HUES48 (cell line): Measurements from ENCODE around the gene SUV39H2.
"Not testable (repeated sequence)": the region's sequence is repeated elsewhere in the genome, so short reads cannot be mapped to it uniquely, and the experiment has no call there.

ENCODE experiments used
- H3K27ac ChIP-seq: one replicate; pipeline ENCODE4 v1.7.0; 2013; ENCODE audit warnings: low read depth, low read length, inconsistent platforms
- H3K27me3 ChIP-seq: 2 replicates; pipeline ENCODE4 v1.6.1; 2013; ENCODE audit warnings: mild to moderate bottlenecking, low read length; ENCODE audit not compliant: control insufficient read depth, insufficient read depth
- H3K36me3 ChIP-seq: 2 replicates; pipeline ENCODE4 v1.6.1; 2013; ENCODE audit warnings: low read length; ENCODE audit not compliant: control insufficient read depth, insufficient read depth
- H3K4me1 ChIP-seq: 2 replicates; pipeline ENCODE4 v1.6.1; 2013; ENCODE audit warnings: mild to moderate bottlenecking, low read length; ENCODE audit not compliant: control insufficient read depth, insufficient read depth
- H3K4me3 ChIP-seq: 2 replicates; pipeline ENCODE4 v1.5.1; 2013; ENCODE audit warnings: mild to moderate bottlenecking, low read depth, low read length
- H3K9ac ChIP-seq: 2 replicates; pipeline ENCODE4 v1.6.1; 2013; ENCODE audit warnings: mild to moderate bottlenecking, low read depth, low read length, moderate library complexity
- H3K9me3 ChIP-seq: 2 replicates; pipeline ENCODE4 v1.6.1; 2013; ENCODE audit warnings: low read length; ENCODE audit not compliant: control insufficient read depth, insufficient read depth

Gene SUV39H2

DNA sequence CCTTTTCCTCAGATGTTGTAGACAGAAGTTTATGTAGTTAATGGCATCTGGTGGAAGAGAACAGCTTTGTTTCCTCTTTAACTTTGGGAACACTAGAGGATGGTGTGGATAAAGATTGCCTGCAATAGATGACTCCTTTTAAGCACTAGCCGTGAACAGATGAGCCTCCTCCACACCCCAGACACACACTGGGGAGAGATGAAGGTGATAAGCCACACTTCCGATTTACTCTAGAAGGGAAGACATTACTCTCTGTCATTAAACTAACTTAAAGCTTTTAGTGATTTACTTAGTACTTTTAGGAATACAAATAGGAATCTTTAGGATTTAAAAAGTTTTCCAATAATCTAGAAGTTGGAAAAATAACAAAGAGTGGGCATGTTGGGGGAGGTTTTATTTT, 33.7 kb upstream of the SUV39H2 start:
- Histone ChIP-seq H3K9ac (no peak overlapping the region), H3K36me3 (peaks cover 71% of the 10 kb centered on the region), H3K9me3 (no peaks in the 10 kb centered on the region), H3K4me1 (no peaks in the 10 kb centered on the region), H3K27ac (no peak overlapping the region), H3K27me3 (no peaks in the 10 kb centered on the region), H3K4me3 (no peak overlapping the region)

DNA sequence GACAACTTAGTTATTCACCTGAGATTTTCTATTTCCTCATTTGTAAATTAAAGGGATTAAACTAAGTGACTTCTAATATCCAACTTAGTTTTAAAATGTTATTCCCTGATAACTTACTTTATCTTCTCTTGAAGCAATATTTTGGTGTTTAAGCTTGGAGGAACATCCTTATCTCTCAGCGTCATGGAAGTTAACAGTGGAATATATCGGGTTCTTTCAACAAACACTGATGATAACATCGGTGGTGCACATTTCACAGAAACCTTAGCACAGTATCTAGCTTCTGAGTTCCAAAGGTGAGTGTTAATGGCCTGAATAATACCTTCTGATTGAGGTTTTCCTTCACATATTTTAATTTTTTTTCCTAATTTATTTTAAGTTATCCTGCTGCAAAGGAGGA, 26.4 kb upstream of the SUV39H2 start:
- no peak overlapping the region for H3K4me3 ChIP-seq
- peaks cover 82% of the 10 kb centered on the region for H3K36me3 ChIP-seq
- H3K27ac ChIP-seq = no peak overlapping the region
- no peaks in the 10 kb centered on the region for H3K27me3 ChIP-seq
- no peaks in the 10 kb centered on the region for H3K9me3 ChIP-seq
- no peaks in the 10 kb centered on the region for H3K4me1 ChIP-seq
- H3K9ac ChIP-seq = no peak overlapping the region

DNA sequence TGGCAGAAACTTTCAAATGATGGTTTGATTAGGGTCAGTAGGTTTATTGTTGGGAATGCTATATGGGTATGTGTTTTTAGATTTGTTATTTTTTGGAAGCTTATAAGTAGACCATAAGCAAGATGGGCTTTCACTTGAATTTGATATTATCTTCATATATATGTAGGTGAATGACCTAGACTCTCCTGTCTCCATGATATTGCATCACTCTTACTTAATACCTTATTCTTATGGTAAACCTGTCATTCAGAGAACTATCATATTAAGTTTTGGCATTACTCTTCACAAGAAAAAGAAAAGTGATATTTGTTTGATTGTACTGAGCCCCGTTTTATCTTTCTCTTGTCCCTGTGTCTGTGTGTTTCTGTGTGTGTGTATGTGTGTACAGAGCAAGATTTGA, 23.2 kb upstream of the SUV39H2 start:
- no peak overlapping the region for H3K27ac ChIP-seq
- H3K9ac ChIP-seq = no peak overlapping the region
- peaks cover 88% of the 10 kb centered on the region for H3K36me3 ChIP-seq
- H3K4me3 ChIP-seq = no peak overlapping the region
- no peaks in the 10 kb centered on the region for H3K4me1 ChIP-seq
- H3K27me3 ChIP-seq = no peaks in the 10 kb centered on the region
- no peaks in the 10 kb centered on the region for H3K9me3 ChIP-seq

DNA sequence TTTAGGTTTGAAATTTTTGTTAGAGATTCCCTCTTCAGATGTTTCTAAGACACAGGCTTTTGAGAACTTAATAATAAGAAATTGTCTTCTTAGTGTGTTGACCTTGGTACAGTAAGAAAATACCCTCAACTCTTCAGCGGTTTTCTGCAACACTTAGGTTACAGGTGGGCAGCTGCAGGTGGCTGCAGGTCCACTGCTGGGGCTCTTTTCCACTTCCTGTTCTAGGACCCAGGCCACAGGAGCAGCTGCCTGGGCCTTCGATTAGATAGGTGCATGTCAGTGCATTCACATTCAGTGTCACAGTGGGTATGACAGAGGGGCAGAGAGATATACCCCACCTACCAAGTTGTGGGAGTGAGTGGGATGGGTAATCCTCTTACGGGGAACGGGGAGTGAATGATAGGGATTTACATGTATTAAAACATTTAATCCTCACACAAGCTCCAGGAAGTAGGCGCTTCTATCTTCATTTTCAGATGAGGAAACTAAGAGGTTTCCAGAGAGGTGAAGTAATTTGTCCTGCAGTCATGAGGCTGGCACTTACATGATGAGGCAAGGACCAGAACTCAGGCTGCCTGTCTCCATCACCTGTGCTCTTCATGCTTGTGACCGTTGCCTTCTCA, 20.2 kb upstream of the SUV39H2 start:
- H3K4me1 ChIP-seq = no peaks in the 10 kb centered on the region
- no peaks in the 10 kb centered on the region for H3K27me3 ChIP-seq
- peaks cover 69% of the 10 kb centered on the region for H3K36me3 ChIP-seq

DNA sequence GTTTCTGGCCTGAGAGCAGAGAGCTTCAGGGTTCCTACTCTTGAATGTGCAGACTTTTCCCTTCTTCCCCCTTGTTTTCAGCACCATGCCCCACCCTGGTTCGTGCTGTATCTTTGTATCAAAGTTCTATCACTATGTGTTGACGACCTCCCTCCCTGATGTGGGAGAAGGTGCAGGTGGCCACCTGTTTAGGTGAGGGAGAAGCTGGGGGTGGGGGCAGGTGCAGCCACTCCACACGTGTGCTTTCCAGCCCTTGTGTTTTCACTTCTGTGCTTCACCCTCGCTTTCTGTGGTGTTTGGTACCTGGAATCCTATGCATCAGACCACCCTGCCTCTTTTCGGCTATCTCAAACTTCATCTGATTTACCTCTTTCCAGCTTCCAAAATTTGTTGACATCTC, 19.6 kb upstream of the SUV39H2 start:
- no peaks in the 10 kb centered on the region for H3K9me3 ChIP-seq
- H3K4me1 ChIP-seq = no peaks in the 10 kb centered on the region
- H3K27me3 ChIP-seq = no peaks in the 10 kb centered on the region
- no peak overlapping the region for H3K4me3 ChIP-seq
- no peak overlapping the region for H3K27ac ChIP-seq
- no peak overlapping the region for H3K9ac ChIP-seq
- peaks cover 65% of the 10 kb centered on the region for H3K36me3 ChIP-seq

More for the DNA sequence above, 20.2 kb upstream of the SUV39H2 start:
- no peaks in the 10 kb centered on the region for H3K9me3 ChIP-seq
- no peak overlapping the region for H3K9ac ChIP-seq
- no peak overlapping the region for H3K27ac ChIP-seq
- no peak overlapping the region for H3K4me3 ChIP-seq

DNA sequence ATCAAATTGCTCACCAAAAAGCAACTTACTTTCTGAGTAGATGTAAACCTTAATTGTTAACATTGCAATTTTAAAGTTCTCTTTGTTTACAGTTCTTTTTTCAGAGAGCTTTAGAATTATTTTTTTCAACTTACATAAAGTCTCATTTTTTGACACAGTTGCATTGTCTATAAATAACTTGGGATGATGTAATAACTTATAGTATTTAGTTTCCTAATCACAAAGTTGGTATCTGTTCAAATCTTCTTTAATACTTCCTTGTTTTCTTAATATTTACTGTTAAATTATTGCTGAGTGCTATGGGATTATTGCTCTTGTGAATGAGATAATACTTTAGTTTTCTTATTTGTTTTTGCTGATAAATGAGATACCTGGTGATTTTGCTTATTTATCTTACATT, 18.9 kb upstream of the SUV39H2 start:
- H3K9ac ChIP-seq = no peak overlapping the region
- no peaks in the 10 kb centered on the region for H3K4me1 ChIP-seq

DNA sequence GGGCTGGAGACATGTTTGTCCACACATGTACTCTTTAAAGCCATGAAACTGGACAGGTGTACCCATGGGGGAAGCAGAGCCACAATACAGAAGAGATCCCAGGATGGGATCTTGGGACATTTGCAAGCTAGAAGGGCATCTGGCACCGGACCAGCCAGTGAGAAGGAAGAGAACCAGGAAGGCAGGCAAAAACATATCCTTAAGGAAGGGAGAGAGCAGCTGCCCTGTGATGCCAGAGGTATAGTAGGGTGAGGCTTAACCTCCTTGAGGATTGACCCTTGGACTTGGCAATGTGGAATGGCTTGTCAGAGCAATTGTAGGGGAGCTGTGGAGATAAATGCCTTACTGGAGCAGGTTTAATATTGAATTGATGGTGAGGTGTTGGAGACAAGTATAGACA, 17.9 kb upstream of the SUV39H2 start:
- Histone ChIP-seq H3K36me3 (peaks cover 49% of the 10 kb centered on the region), H3K9ac (no peak overlapping the region), H3K27ac (no peak overlapping the region), H3K9me3 (no peaks in the 10 kb centered on the region), H3K4me3 (no peak overlapping the region), H3K4me1 (no peaks in the 10 kb centered on the region), H3K27me3 (no peaks in the 10 kb centered on the region)

More for the DNA sequence above, 18.9 kb upstream of the SUV39H2 start:
- Histone ChIP-seq H3K36me3 (peaks cover 58% of the 10 kb centered on the region), H3K4me3 (no peak overlapping the region), H3K9me3 (no peaks in the 10 kb centered on the region), H3K27ac (no peak overlapping the region), H3K27me3 (no peaks in the 10 kb centered on the region)

DNA sequence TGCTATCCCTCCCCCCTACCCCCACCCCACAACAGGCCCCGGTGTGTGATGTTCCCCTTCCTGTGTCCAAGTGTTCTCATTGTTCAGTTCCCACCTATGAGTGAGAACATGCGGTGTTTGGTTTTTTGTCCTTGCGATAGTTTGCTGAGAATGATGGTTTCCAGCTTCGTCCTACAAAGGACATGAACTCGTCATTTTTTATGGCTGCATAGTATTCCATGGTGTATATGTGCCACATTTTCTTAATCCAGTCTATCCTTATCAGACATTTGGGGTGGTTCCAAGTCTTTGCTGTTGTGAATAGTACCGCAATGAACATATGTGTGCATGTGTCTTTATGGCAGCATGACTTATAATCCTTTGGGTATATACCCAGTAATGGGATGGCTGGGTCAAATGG, 14.2 kb upstream of the SUV39H2 start:
- not testable (repeated sequence) for H3K27ac ChIP-seq, H3K4me1 ChIP-seq, H3K9ac ChIP-seq, H3K27me3 ChIP-seq, H3K9me3 ChIP-seq, H3K4me3 ChIP-seq
- H3K36me3 ChIP-seq = peaks cover 49% of the 10 kb centered on the region

DNA sequence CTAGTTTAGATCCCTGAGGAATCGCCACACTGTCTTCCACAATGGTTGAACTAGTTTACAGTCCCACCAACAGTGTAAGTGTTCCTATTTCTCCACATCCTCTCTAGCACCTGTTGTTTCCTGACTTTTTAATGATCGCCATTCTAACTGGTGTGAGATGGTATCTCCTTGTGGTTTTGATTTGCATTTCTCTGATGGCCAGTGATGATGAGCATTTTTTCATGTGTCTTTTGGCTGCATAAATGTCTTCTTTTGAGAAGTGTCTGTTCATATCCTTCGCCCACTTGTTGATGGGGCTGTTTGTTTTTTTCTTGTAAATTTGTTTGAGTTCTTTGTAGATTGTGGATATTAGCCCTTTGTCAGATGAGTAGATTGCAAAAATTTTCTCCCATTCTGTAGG, 13.8 kb upstream of the SUV39H2 start:
- H3K4me1 ChIP-seq, H3K27ac ChIP-seq, H3K27me3 ChIP-seq, H3K4me3 ChIP-seq, H3K9ac ChIP-seq, H3K9me3 ChIP-seq: not testable (repeated sequence)
- peaks cover 53% of the 10 kb centered on the region for H3K36me3 ChIP-seq

DNA sequence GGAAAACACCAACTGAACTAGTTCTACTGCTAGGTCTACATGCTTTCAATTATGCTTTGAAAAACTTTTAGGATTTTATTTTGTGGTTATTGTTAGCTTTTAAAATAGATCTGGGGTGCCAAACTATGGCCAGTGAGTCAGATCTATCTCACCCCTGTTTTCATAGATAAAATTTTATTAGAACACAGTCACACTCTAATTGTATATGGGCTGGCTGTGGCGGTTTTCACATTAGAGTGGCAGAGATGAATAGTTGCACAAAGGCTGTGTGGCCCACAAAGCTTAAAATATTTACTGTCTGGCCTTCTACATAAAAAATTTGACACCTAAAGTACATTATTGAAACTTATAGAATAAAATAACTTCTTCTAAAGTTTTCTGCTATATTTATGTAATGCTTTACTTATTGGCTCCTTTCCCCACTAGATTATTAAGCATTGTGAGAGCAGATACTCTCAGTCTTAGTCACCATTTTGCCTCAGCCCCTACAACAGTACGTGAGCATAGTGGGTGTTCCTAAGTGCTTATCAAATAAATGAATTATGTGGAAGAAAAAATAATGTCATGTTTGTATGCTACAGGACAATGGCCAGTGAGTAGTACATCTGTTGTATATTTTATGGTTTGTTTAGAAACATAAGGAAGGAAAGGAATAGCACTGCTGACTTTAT, 5.4 kb upstream of the SUV39H2 start:
- Histone ChIP-seq H3K27ac (no peak overlapping the region), H3K27me3 (no peaks in the 10 kb centered on the region), H3K9ac (no peak overlapping the region), H3K36me3 (peaks cover 34% of the 10 kb centered on the region), H3K4me3 (no peak overlapping the region), H3K9me3 (no peaks in the 10 kb centered on the region), H3K4me1 (peaks cover 19% of the 10 kb centered on the region)

DNA sequence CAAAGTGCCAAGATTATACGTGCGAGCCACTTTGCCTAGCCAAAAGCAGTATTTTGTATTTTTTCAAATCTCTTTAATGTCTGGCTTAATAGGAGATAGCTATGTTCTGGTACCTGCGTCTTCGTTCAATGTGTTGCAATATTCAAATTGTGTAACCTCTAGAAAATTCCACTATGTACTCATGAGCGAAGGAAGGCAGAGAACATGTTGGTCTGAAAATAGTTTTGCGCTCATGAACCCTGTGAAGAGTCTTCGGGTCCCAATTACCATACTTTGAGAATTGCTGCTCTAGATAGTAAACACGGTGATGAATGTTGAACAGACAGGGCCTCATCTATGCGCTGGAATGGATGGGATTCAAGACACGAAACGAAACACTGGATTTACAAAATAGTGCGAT, 2.7 kb upstream of the SUV39H2 start:
- H3K9ac ChIP-seq = no peak overlapping the region
- H3K27me3 ChIP-seq = no peaks in the 10 kb centered on the region
- peaks cover 29% of the 10 kb centered on the region for H3K4me1 ChIP-seq
- peak overlapping the region; percentile 6 for H3K27ac ChIP-seq
- no peak overlapping the region for H3K4me3 ChIP-seq
- H3K9me3 ChIP-seq = no peaks in the 10 kb centered on the region
- H3K36me3 ChIP-seq = peaks cover 7% of the 10 kb centered on the region
